Fibroblast of pulmonary artery (primary cell): Measurements from ENCODE around the gene TSPOAP1.

ENCODE experiments used
- DNase-seq: peaks from one replicate; pipeline ENCODE4 v3.0.0-alpha.2; 2010; ENCODE audit warnings: low read depth
- H3K4me3 ChIP-seq: replicated peaks from 2 replicates; pipeline ENCODE4 v1.5.1; 2011; ENCODE audit warnings: low read depth, mild to moderate bottlenecking, control low read depth, low read length, moderate library complexity
- TF ChIP-seq, protein P1 (sequence below): IDR thresholded peaks from 2 replicates; pipeline ENCODE4 v1.5.1; 2011; ENCODE audit warnings: mild to moderate bottlenecking, control low read depth, low read length, inconsistent platforms; ENCODE audit errors: missing control alignments

The TSPOAP1 gene

DNA sequence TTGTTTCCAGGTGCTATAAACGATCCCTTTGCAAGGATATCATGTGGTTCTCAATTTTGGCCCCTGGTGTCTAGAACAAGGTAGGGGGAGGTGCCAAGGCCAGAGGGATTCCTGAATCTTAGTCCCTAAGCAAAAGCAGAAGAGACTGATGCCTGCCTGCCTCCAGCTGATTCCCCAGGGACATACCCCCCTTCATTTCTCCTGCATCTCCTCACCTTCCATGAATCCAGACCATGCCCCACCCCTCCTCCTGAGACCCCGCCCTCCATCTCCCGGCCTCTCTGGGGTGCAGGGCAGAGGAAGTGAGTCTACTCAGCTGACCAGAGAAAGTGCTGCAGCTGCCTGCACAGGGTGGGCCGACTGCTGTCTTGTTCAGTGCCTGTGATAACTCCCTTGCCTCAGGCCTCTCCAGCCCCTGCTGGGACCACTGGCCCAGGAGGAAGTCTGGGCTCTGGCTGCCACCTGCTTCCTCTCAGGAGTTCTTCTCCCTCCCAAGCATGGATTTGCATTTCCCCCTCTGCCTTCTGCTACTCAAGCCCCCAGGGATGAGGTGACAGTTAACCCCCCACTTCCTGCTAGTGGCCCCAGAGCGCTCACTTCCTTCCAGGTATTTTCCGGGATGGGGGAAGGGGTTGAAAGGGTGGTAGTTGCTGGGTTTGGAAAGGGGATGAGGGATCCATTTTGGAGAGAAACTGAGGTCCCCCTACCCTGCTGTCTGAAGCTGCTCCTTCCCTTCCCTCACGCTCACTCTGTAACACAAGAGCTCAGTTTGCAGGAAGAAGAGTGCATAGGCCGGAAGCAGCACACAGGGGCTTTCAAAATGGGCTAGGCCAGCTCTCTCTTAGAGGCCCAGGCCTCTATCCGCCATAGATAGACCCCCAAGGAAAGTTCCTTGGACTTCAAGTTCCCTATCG is 10.5 kb upstream of the TSPOAP1 start:
- peak overlapping the region; percentile 24 for H3K4me3 ChIP-seq
- TF ChIP-seq, protein P1, sequence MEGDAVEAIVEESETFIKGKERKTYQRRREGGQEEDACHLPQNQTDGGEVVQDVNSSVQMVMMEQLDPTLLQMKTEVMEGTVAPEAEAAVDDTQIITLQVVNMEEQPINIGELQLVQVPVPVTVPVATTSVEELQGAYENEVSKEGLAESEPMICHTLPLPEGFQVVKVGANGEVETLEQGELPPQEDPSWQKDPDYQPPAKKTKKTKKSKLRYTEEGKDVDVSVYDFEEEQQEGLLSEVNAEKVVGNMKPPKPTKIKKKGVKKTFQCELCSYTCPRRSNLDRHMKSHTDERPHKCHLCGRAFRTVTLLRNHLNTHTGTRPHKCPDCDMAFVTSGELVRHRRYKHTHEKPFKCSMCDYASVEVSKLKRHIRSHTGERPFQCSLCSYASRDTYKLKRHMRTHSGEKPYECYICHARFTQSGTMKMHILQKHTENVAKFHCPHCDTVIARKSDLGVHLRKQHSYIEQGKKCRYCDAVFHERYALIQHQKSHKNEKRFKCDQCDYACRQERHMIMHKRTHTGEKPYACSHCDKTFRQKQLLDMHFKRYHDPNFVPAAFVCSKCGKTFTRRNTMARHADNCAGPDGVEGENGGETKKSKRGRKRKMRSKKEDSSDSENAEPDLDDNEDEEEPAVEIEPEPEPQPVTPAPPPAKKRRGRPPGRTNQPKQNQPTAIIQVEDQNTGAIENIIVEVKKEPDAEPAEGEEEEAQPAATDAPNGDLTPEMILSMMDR, result no peak
- DNase-seq, result peak; percentile 60

DNA sequence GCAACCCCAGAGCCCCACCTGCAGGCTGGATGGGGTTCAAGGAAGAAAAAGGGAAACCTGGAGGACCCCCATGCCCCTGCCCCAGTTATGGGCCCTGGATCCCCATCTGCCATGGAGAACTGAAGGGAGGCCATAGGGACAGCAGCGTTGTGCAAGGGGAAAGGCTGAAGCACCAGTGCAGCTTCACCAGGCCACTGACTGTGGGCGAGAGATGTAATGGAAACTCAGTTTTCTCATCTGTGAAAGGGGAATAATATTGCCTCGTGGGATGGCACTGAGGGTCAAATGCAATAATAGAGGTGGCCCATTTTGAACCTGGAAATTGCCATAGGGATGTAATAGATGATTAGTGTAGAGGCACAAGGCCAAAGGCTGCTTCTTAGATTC is 9.9 kb upstream of the TSPOAP1 start:
- TF ChIP-seq, protein P1, result no peak
- H3K4me3 ChIP-seq, result no peak overlapping the region
- no peak for DNase-seq

DNA sequence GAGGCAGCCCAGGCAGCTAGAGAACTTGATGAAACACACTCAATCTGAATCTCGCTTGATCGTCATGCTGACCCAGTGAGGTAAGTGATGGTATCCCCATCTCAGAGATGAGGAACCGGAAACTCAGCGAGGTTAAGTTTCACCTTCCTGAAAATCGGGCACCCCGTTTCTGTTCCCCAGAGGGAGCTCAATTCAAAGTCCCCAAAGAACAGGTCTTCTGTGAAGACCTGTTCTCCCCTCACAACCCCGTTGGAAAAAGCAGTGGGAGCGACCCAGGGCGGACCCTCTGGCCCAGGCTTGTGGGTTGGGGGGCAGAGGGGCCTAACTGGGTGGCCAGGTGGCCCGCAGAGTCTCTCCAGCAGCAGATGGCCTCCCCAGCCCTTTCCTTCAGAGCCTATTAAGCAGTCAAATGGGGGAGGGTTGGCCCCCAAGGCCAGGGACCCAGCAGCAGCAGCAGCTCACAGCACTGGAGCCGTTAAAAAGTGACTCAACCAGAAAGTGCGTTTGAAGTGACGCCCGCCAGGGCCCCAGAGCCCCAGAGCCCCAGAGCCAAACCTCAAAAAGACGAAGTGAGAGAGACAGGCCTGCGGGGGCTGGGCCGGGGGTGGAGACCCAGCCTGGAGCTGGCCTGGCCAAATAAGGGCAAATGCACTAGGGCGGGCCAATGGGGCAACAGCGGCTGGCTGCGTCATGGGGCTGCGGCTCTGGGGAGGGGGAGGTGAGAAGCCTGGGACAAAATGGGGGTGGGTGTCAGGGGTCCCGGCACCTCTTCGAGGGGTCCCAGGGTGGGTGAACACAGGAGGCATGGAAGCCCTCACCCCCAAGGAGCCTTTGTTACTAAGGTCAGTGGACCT is 9.2 kb upstream of the TSPOAP1 start:
- DNase-seq, result peak; percentile 83
- TF ChIP-seq, protein P1, result no peak
- H3K4me3 ChIP-seq, result no peak overlapping the region

DNA sequence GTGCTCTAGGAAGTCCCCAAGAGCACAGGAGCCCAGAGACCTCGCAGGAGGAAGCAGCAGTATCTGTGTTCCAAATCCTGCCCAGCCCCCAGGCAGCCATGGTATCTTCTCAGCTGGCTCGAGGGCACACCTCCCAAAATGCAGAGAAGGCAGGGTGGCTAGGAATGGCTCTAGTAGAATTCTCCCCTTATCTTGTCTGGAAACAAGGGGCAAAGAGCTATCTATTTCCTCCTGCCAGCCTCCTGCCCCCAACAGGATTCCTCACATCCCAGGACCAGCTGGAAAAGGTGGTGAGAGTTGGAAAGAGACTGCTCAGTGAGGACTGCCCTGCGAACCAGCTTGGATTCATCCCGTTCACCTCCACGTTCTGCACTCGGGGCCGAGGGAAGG is 8.6 kb upstream of the TSPOAP1 start:
- no peak overlapping the region for H3K4me3 ChIP-seq
- TF ChIP-seq, protein P1, result no peak
- DNase-seq, result no peak

DNA sequence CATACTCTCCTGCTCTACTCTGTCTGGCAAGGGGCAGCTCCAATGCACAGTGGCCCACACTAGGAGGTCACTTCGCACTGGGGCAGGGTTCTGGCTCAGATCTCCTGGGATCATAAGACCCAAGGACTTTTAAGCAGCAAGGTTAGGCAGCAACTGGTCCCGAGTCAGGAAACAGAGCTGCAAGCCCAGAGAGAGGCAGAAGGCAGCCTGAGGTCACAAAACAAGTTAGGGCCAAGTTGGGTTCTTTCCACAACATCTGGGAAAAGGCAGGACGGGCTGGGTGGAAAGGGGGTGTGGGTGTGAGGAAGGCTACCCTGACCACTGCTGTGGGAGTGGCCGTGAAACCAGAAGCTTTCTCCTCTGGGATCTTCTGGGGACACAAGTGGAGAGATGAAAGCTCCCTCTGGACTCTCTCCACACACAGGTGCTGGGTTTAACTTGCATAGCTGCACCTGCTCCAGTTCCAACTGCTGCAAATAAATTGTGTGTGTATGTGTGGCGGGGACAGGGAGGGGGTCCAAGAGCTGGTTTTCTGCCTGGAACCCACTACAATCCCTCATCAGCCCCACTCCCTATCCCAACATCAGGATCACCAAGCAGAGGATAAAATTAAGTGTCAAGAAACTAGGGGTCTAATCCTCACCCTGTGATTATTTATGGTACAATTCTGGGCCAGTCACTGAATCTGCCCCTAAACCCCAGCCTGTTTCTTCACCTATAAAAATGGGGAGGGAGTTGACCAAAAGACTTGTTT is 8.0 kb upstream of the TSPOAP1 start:
- TF ChIP-seq, protein P1, result no peak
- no peak for DNase-seq

DNA sequence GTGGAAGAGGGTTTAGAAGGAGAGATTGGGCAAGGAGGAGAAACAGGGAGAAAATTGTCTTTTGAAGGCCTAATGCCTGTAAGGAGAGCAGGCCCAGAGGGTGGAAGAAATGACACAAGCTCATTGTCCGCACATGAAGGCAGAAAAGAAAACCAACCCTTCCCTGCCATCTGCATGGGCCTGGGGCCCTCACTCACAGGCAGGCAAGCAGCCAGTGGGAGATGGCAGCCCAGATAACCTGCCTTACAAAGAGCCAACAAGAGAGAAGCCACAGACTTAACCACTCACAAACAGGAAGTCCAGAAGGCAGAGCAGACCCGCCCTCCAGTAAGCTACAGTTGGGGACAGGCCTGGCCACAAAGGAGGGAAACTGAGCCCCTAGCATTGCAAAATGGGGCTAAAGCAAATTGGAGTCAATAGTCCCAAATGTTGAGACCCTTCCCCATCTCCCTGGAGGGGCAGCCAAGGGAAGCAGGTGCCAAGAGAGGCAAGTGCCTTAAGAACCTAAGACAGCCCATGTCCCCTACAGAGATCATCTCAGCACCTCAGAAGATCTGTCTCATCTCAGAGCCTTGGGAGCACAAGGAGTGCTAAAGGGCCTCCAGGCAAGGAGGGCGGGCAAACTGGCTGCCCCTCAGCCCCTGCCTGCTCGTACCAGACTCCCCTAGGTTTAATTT is 7.3 kb upstream of the TSPOAP1 start:
- no peak for DNase-seq
- no peak overlapping the region for H3K4me3 ChIP-seq
- TF ChIP-seq, protein P1, result no peak

More for the DNA sequence above, 8.0 kb upstream of the TSPOAP1 start:
- H3K4me3 ChIP-seq, result no peak overlapping the region
